ENCODE data around the gene TMEM74B.

DNA sequence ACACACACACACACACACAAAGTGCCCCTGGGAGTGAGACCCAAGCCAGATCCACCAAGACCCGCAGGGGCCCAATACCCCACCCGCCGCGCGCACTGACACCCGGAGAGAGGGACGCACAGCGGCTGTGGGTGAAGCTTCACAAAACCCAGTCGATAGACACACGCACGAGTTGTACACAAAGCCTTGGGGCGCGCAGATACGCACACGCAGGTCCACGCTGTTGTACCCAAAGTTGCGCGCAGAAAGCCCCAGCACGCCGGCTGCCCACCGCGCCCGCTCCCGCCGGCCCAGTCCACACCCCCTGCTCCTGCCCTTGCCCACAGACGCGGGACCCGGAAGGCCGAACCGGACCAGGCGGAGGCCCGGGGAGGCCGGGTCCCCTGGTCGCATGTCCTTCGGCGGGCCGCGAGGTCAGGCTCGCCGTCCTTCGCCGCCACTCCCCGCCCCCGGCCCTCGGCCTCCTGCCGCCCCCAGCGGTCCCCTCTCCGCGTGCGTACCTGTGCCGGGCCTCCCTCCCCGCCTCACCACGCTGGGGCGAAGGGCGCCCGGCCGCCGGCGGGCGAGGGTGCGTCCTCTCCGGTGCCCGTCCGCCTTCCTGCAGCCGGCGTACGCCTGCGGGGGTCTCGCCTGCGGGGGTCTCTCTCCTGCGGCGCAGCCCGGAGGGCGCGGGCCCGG, at the start of gene TMEM74B:
- no peak for TF ChIP-seq CTCF (IDR thresholded peaks at IDR 0.05)
- no peak for TF ChIP-seq ZFX (IDR thresholded peaks at IDR 0.05; ENCODE audit: borderline replicate concordance)
